B cell (primary cell): ENCODE results near the gene MAD1L1.
"Not testable (repeated sequence)": the region's sequence is repeated elsewhere in the genome, so short reads cannot be mapped to it uniquely, and the experiment has no call there.

Experiments used
- CTCF ChIP-seq: fragments of 200-600 bp; IDR thresholded peaks from one replicate; pipeline ENCODE4 v1.8.0; 2022; ENCODE audit warnings: antibody characterized with exemption, mild to moderate bottlenecking
- EZH2 ChIP-seq: IDR thresholded peaks from 2 replicates; pipeline ENCODE4 v1.6.1; 2012; ENCODE audit warnings: borderline replicate concordance, low read depth, mild to moderate bottlenecking, moderate library complexity, low read length; ENCODE audit not compliant: insufficient read depth, poor library complexity, severe bottlenecking

DNA sequence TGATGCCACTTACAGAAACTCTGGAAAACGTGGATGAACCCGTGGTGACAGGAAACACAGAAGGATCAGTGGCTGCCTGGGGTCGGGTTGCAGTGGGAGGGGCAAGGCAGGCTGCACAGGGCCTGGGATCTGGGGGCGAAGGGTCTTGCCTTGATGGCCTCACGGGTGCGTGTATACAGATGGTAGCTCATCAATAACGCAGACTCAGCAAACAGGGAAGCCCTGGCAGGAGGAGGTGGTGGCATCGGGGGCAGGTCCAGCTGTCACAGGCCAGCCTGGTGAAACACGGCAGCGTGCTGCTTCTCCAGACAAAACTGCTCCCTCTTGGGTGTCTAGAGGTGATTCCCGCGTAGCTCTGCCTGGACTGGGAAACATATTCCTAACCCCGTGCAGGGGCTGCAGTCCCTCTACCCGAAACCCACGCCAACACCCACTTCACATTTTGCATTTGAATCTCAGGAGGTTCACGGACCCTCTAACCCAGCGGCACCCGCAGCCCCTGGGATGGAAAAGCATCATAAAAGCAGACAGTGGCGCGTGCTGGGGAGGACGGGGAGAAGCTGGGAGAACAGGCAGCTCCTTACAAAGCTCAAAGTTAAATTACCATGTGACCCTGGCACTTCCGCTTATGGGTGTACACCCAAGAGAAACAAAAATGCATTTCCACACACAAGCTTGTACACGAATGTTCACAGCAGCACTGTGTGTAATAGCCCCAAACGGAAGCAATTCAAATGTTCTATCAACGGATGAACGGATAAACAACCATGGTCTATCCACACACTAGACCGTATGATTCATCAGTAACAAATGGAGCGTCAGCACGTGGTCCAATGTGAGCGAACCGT, 394.8 kb downstream of the MAD1L1 start:
- TF ChIP-seq CTCF, EZH2: not testable (repeated sequence)
